GM12874 (cell line): ENCODE results near the gene PAFAH1B2.

Experiments used
- CTCF ChIP-seq: IDR thresholded peaks from 2 replicates; pipeline ENCODE4 v1.5.1; 2011; ENCODE audit warnings: low read depth, mild to moderate bottlenecking, control low read depth, low read length, moderate library complexity; ENCODE audit not compliant: insufficient read depth

Gene PAFAH1B2

GRCh38 chr11:117172724-117173421 is 28.8 kb downstream of the PAFAH1B2 start:
- no peak for TF ChIP-seq CTCF

DNA sequence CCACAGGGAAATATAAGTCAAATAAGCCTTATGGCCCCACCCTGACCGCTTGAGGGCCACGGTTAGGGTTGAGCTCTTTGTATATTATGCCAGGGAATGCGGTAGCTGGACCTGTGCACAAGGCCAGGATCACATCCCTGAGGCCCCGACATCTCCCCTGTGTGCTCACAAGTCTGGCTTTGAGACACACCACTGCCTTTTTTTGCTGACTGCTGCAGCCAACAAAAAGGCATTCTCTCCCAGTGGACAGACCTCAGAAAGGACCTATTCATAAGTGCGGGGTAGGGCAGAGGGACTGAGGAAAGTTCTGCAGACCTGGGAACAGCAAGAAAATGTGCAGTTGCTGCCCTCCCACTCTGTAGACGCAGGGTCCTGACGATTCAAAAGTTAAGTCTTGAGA is 31.0 kb downstream of the PAFAH1B2 start:
- no peak for TF ChIP-seq CTCF

- TF ChIP-seq CTCF: no peak
Observed at GRCh38 chr11:117175781-117176180, 31.7 kb downstream of the PAFAH1B2 start.

DNA sequence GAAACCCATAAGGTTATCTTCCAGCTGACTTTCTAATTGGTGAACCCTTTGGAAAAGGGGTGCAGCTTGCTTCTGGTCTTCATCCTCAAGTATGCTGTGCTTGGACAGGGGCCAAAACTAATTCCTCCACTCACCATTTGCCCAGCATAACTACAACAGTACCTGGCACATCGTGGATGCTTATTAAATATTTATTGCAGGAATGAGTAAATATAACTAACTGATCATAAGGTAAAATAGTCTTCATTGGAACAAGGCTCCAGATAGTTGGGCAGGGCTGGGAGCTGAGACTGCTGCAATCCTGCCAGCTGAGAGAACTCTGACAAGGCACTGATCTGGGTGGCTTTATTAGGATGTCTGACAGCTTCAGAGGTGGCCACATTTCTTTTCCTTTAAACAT is 32.1 kb downstream of the PAFAH1B2 start:
- no peak for TF ChIP-seq CTCF

DNA sequence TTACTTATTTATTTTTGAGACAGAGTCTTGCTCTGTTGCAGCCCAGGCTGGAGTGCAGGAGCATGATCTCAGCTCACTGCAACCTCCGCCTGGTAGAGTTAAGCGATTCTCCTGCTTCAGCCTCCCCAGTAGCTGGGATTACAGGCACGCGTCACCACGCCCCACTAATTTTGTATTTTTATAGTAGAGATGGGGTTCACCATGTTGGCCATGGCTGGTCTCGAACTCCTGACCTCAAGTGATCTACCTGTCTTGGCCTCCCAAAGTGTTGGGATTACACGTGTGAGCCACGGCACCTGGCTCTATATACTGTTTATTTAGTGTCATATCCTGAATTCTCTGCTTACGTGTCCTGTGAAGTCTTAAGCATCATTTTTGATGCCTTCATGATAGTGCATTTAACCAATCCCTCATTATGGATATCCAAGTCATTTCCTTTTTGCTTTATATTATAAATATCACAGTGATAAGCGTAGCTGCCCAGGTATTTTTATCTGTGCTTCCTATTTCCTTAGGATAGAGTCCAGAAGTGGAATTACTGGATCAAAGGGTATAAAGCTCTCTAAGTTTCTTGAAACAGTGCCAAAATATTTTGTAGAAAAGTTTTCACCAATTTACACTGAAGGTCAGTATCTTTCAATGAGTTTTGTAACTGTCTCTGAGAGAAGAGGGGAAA is 33.6 kb downstream of the PAFAH1B2 start:
- TF ChIP-seq CTCF: no peak

DNA sequence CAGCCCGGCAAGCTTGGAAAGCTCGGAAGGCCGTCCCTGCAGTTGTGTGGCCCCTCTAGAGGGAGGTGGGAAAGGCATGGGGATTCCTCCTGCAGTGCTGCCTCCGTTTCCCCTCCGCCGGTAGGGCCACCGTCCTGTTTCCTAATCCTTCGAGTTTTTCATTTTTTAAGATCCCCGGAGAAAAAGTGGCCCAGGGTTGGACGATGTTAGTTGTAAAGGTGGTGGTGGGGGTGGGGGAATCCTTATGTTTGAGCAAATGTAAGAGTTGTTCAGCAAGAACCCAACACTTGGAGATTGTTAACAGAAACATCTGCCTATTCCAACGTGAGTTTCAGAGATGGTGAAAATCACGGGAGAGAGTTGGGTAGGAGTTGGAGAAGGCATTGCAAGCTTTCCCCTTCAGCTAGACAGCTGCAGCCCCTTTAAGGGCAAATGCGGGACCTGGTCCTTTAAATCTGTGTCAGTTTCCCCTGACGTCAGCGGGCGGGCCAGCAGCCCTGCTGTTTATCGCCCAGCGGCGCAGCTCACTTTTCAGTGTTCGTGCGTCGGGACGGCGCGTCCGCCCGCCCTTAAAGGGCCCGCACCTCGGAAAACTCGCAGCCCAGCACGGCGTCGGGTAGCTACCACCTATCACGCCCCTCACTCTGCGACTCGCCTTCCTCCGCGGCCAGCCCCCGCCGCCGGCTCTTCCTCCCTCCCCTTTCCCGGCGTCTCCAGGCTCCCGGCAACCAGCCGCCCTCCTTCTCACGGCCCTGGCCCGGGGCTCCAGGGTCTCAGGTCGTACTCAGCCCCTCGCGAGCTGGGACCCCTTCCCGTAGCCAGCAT is 34.3 kb downstream of the PAFAH1B2 start, which contains the start of gene SIDT2:
SIDT2 (plus strand) TSS at position 534 of the 825 bp plus-strand sequence. CDS start 521 bp downstream, outside the sequence.
- TF ChIP-seq CTCF: no peak
